HCT116 (cell line): ENCODE measurements around the gene TMEM223. TPM values are rescaled to one million over a fixed set of nuclear protein-coding genes. Genes with fewer than 3 reads are reported as not detected.

ENCODE experiments used
- ATAC-seq: fragments of 200-7000 bp; cut with Tn5 transposase; 2 replicates; pipeline ENCODE4 v1.9.1; 2020; ENCODE audit warnings: mild to moderate bottlenecking, moderate library complexity
- BruUV-seq: library from RNA; stranded (reverse); fragments of 400-500 nt; replicated peaks from 2 replicates; lab custom pipeline; 2021; lab: Mats Ljungman, UMichigan
- CTCF ChIA-PET: fragments of 300-600 bp; sonication (Branson Sonifier 250); formaldehyde crosslinking; loops from one replicate; lab custom pipeline; 2021; ENCODE audit warnings: antibody characterized with exemption; lab: Charles Lee
- POLR2A ChIA-PET: fragments of 300-600, 350-600 bp; sonication (Branson Sonifier 250); formaldehyde crosslinking; loops from one replicate; lab custom pipeline; 2021; ENCODE audit warnings: antibody characterized with exemption; lab: Charles Lee
- RAD21 ChIA-PET, 2 experiments: fragments of 300-600 bp; sonication (Branson Sonifier 250); formaldehyde crosslinking; loops; one replicate each; lab custom pipeline; 2023; ENCODE audit warnings: low total read pairs in 2 of 2; ENCODE audit not compliant: uncharacterized antibody in 2 of 2, unreplicated experiment in 2 of 2, low non-redundant PET in 1 of 2; lab: Charles Lee
- DNase-seq: peaks from one replicate; pipeline ENCODE4 v3.0.0-alpha.2; 2010; ENCODE audit warnings: low read depth, low spot score
- H2AFZ ChIP-seq: fragments of 200-600 bp; shearing (Covaris generic), sonication (generic); 2 replicates; pipeline ENCODE4 v1.6.1; 2017; ENCODE audit warnings: low read depth, mixed run types, mixed read lengths, antibody characterized with exemption, low read length; ENCODE audit not compliant: poor library complexity, severe bottlenecking
- H3K27ac ChIP-seq: 2 replicates; pipeline ENCODE4 v1.5.1; 2012; ENCODE audit warnings: low read depth, low read length
- H3K27me3 ChIP-seq: fragments of 200-600 bp; sonication (generic); 2 replicates; pipeline ENCODE4 v1.6.1; 2016; ENCODE audit warnings: mixed run types, low read length, mixed read lengths; ENCODE audit not compliant: insufficient read depth
- H3K36me3 ChIP-seq, 2 experiments: fragments of 200-500 bp in 1 of 2; fragments of 200-600 bp in 1 of 2; sonication (Bioruptor generic) in 1 of 2; sonication (generic) in 1 of 2; 2 replicates each; pipeline versions ENCODE4 v1.5.1 to v1.6.1; 2014 to 2016; ENCODE audit warnings: low read length in 2 of 2, inconsistent platforms in 1 of 2, mixed read lengths in 1 of 2, mixed run types in 1 of 2; ENCODE audit not compliant: insufficient read depth in 2 of 2, control insufficient read depth in 1 of 2
- H3K4me1 ChIP-seq, 2 experiments: fragments of 200-600 bp in 1 of 2; sonication (generic) in 1 of 2; 2 replicates each; pipeline versions ENCODE4 v1.5.1 to v1.6.1; 2012 to 2017; ENCODE audit warnings: low read length in 2 of 2, inconsistent platforms in 1 of 2, mild to moderate bottlenecking in 1 of 2, mixed read lengths in 1 of 2, mixed run types in 1 of 2, moderate library complexity in 1 of 2; ENCODE audit not compliant: insufficient read depth in 2 of 2, control insufficient read depth in 1 of 2
- H3K4me2 ChIP-seq: fragments of 200-600 bp; sonication (generic); 2 replicates; pipeline ENCODE4 v1.6.1; 2017; ENCODE audit warnings: mixed run types, low read length, mixed read lengths
- H3K4me3 ChIP-seq, 2 experiments: fragments of 200-600 bp in 1 of 2; sonication (generic) in 1 of 2; replicated peaks in 1 of 2; 2 replicates each; pipeline ENCODE4 v1.5.1; 2011 to 2016; ENCODE audit warnings: low read length in 2 of 2, control low read depth in 1 of 2, low read depth in 1 of 2, mild to moderate bottlenecking in 1 of 2, mixed read lengths in 1 of 2, mixed run types in 1 of 2
- H3K79me2 ChIP-seq: fragments of 200-600 bp; sonication (generic); 2 replicates; pipeline ENCODE4 v1.6.1; 2017; ENCODE audit warnings: mild to moderate bottlenecking, mixed run types, low read length, moderate library complexity, mixed read lengths; ENCODE audit not compliant: insufficient read depth
- H3K9ac ChIP-seq: fragments of 200-600 bp; sonication (generic); 2 replicates; pipeline ENCODE4 v1.6.1; 2016; ENCODE audit warnings: low read length, mixed read lengths
- H3K9me2 ChIP-seq: fragments of 200-600 bp; sonication (generic), shearing (Covaris generic); 2 replicates; pipeline ENCODE4 v1.6.1; 2017; ENCODE audit warnings: mixed run types, mild to moderate bottlenecking, moderate library complexity; ENCODE audit not compliant: insufficient read depth
- H3K9me3 ChIP-seq, 2 experiments: fragments of 200-500 bp in 1 of 2; fragments of 200-600 bp in 1 of 2; sonication (Bioruptor generic) in 1 of 2; sonication (generic) in 1 of 2; 2 replicates each; pipeline ENCODE4 v1.6.1; 2014 to 2017; ENCODE audit warnings: low read length in 2 of 2, mixed read lengths in 2 of 2, inconsistent platforms in 1 of 2, low read depth in 1 of 2, mild to moderate bottlenecking in 1 of 2, mixed run types in 1 of 2, moderate library complexity in 1 of 2; ENCODE audit not compliant: control insufficient read depth in 1 of 2, insufficient read depth in 1 of 2
- H4K20me1 ChIP-seq: fragments of 200-600 bp; sonication (generic), shearing (Covaris generic); 2 replicates; pipeline ENCODE4 v1.6.1; 2017; ENCODE audit warnings: mixed run types, mild to moderate bottlenecking, moderate library complexity; ENCODE audit not compliant: insufficient read depth
- CBX3 ChIP-seq: IDR thresholded peaks from 2 replicates; pipeline ENCODE4 v1.6.1; 2012; ENCODE audit warnings: low read depth
- CEBPB ChIP-seq: IDR thresholded peaks from 2 replicates; pipeline ENCODE4 v1.6.1; 2012; ENCODE audit warnings: low read depth
- EGR1 ChIP-seq: IDR thresholded peaks from 2 replicates; pipeline ENCODE4 v1.6.1; 2012; ENCODE audit warnings: low read depth
- EZH2 ChIP-seq: fragments of 200-600 bp; sonication (generic); IDR thresholded peaks from 2 replicates; pipeline ENCODE4 v1.6.1; 2017; ENCODE audit warnings: antibody characterized with exemption, mixed run types
- EZH2phosphoT487 ChIP-seq: fragments of 200-600 bp; IDR thresholded peaks from 2 replicates; pipeline ENCODE4 v1.6.1; 2018; ENCODE audit warnings: antibody characterized with exemption, borderline replicate concordance
- FOSL1 ChIP-seq: IDR thresholded peaks from 2 replicates; pipeline ENCODE4 v1.6.1; 2012; ENCODE audit warnings: low read depth
- JUND ChIP-seq: IDR thresholded peaks from 2 replicates; pipeline ENCODE4 v1.6.1; 2012
- MAX ChIP-seq: IDR thresholded peaks from 2 replicates; pipeline ENCODE4 v1.6.1; 2012
- POLR2A ChIP-seq: IDR thresholded peaks from 2 replicates; pipeline ENCODE4 v1.7.0; 2011; ENCODE audit warnings: borderline replicate concordance; ENCODE audit not compliant: insufficient read depth, insufficient read length; ENCODE audit errors: extremely low read depth
- POLR2AphosphoS5 ChIP-seq: IDR thresholded peaks from 2 replicates; pipeline ENCODE4 v1.6.1; 2011; ENCODE audit warnings: mild to moderate bottlenecking, low read depth, low read length, moderate library complexity
- RAD21 ChIP-seq: IDR thresholded peaks from 2 replicates; pipeline ENCODE4 v1.6.1; 2012; ENCODE audit warnings: low read depth, mild to moderate bottlenecking
- REST ChIP-seq: IDR thresholded peaks from 2 replicates; pipeline ENCODE4 v1.6.1; 2012; ENCODE audit warnings: low read depth
- SIN3A ChIP-seq: IDR thresholded peaks from 2 replicates; pipeline ENCODE4 v1.6.1; 2012; ENCODE audit warnings: low read depth
- SP1 ChIP-seq: IDR thresholded peaks from 2 replicates; pipeline ENCODE4 v1.6.1; 2012; ENCODE audit warnings: low read depth
- SRF ChIP-seq: IDR thresholded peaks from 2 replicates; pipeline ENCODE4 v1.6.1; 2012; ENCODE audit warnings: low read depth
- TCF7L2 ChIP-seq: IDR thresholded peaks from 2 replicates; pipeline ENCODE4 v1.7.0; 2011; ENCODE audit warnings: borderline replicate concordance, inconsistent platforms; ENCODE audit not compliant: insufficient read depth, insufficient read length; ENCODE audit errors: extremely low read depth
- YY1 ChIP-seq: IDR thresholded peaks from 2 replicates; pipeline ENCODE4 v1.6.1; 2011; ENCODE audit warnings: low read length, low read depth, moderate library complexity, mild to moderate bottlenecking; ENCODE audit not compliant: insufficient replicate concordance; ENCODE audit errors: extremely low read depth
- ZBTB33 ChIP-seq: IDR thresholded peaks from 2 replicates; pipeline ENCODE4 v1.6.1; 2011; ENCODE audit warnings: mild to moderate bottlenecking, low read length, moderate library complexity; ENCODE audit not compliant: insufficient replicate concordance; ENCODE audit errors: extremely low read depth
- ZNF274 ChIP-seq: fragments of 200-500 bp; sonication (Bioruptor generic); IDR thresholded peaks from 2 replicates; pipeline ENCODE4 v1.6.1; 2014; ENCODE audit warnings: mild to moderate bottlenecking, low read depth, low read length, inconsistent platforms
- intact Hi-C: fragments of 100-400 bp; cut with micrococcal nuclease; formaldehyde crosslinking; loops from 2 replicates; pipeline ENCODE4 v1.10.0; 2022
- total RNA-seq: library from RNA; stranded (reverse); gene quantifications from one replicate; pipeline ENCODE4 v1.2.1, GENCODE V29; 2021; ENCODE audit not compliant: unreplicated experiment

The TMEM223 gene
- total RNA-seq, 1 experiment from 2014 or later = 18.4 TPM

GRCh38 chr11:62805076-62805892, 13.5 kb upstream of the TMEM223 start, which contains the start of gene NXF1 (continued):
- TF ChIP-seq MAX (peak; percentile 32; the same call in 1 of the 2 replicates), EGR1 (peak; percentile 61), YY1 (peak; percentile 84), SRF (peak; percentile 79; the same call in 1 of the 2 replicates), RAD21 (no peak), SIN3A (peak; percentile 99), CEBPB (no peak), POLR2A (peak; percentile 99), SP1 (peak; percentile 89)

- peak overlapping the region; percentile 85 for H3K27ac ChIP-seq
- peaks cover 0 to 21% of the 10 kb centered on the region in 2 experiments; a peak in 3 of 4 replicates for H3K4me1 ChIP-seq
- H3K9ac ChIP-seq = peak overlapping the region; percentile 89
- DNase-seq (no peak), ATAC-seq (peak; percentile 23)
- ChIA-PET RAD21 (no interaction called here), CTCF (no interaction called here), POLR2A (interaction anchor here (0.7 to 1.7 kb wide), 2 partner anchors 10 to 37 kb away, joined by 4 to 7 read pairs; no protein-coding TSS in a partner anchor)
- no peaks in the 10 kb centered on the region for H3K9me3 ChIP-seq
- H3K79me2 ChIP-seq = peaks cover 38% of the 10 kb centered on the region
- H3K27me3 ChIP-seq = no peaks in the 10 kb centered on the region
- H2AFZ ChIP-seq = no peak overlapping the region
- H4K20me1 ChIP-seq = no peaks in the 10 kb centered on the region
- BruUV-seq = TSS peak; percentile 77
- no peaks in the 10 kb centered on the region for H3K9me2 ChIP-seq
- H3K4me2 ChIP-seq = peak overlapping the region; percentile 86
- H3K36me3 ChIP-seq = peaks cover 28 to 31% of the 10 kb centered on the region in 2 experiments
- H3K4me3 ChIP-seq = peak overlapping the region; percentile 68 to 79
- intact Hi-C loops = no loop called here
- no peak for TF ChIP-seq FOSL1
- no peak for TF ChIP-seq EZH2phosphoT487
- TF ChIP-seq REST = no peak
- no peak for TF ChIP-seq POLR2AphosphoS5
- TF ChIP-seq SIN3A = no peak
- no peak for TF ChIP-seq TCF7L2
- no peak for TF ChIP-seq EGR1
- TF ChIP-seq JUND = no peak
- TF ChIP-seq EZH2 = no peak
- no peak for TF ChIP-seq ZBTB33
- TF ChIP-seq ZNF274 = no peak
- no peak for TF ChIP-seq CBX3
Observed at GRCh38 chr11:62804310-62805075, 12.7 kb upstream of the TMEM223 start.
